Fibroblast of lung (primary cell): ENCODE data around the gene DSC3. TPM values are rescaled to one million over a fixed set of nuclear protein-coding genes. Genes with fewer than 3 reads are reported as not detected.

Source experiments
- DNase-seq, 2 donors: peaks; one replicate each; pipeline versions ENCODE4 v3.0.0 to v3.0.0-alpha.2; 2010; ENCODE audit warnings: low read depth in 2 of 2
- H2AFZ ChIP-seq: 2 replicates; pipeline ENCODE4 v1.5.1; 2012; ENCODE audit warnings: low read length, control low read depth, inconsistent platforms
- H3K27ac ChIP-seq: 2 replicates; pipeline ENCODE4 v1.5.1; 2011; ENCODE audit warnings: low read length, control low read depth; ENCODE audit not compliant: insufficient read depth
- H3K27me3 ChIP-seq: 2 replicates; pipeline ENCODE4 v1.5.1; 2011; ENCODE audit warnings: mild to moderate bottlenecking, low read length; ENCODE audit not compliant: control insufficient read depth, insufficient read depth
- H3K36me3 ChIP-seq: 2 replicates; pipeline ENCODE4 v1.5.1; 2011; ENCODE audit warnings: low read length; ENCODE audit not compliant: control insufficient read depth, insufficient read depth
- H3K4me1 ChIP-seq: 2 replicates; pipeline ENCODE4 v1.5.1; 2011; ENCODE audit warnings: low read length; ENCODE audit not compliant: control insufficient read depth, insufficient read depth; ENCODE audit errors: extremely low read depth
- H3K4me2 ChIP-seq: 2 replicates; pipeline ENCODE4 v1.5.1; 2011; ENCODE audit warnings: low read length, control low read depth; ENCODE audit not compliant: insufficient read depth; ENCODE audit errors: extremely low read depth
- H3K4me3 ChIP-seq, 4 experiments: fragments of 200-600 bp in 1 of 4; sonication (generic) in 1 of 4; replicated peaks in 1 of 4; 2 replicates each; pipeline ENCODE4 v1.5.1; 2011 to 2016; ENCODE audit warnings: low read length in 4 of 4, low read depth in 3 of 4, mild to moderate bottlenecking in 3 of 4, control low read depth in 2 of 4, inconsistent platforms in 1 of 4, mixed read lengths in 1 of 4; ENCODE audit not compliant: insufficient read depth in 1 of 4; ENCODE audit errors: control extremely low read depth in 1 of 4
- H3K79me2 ChIP-seq: 2 replicates; pipeline ENCODE4 v1.5.1; 2012; ENCODE audit warnings: mild to moderate bottlenecking, low read length, inconsistent platforms; ENCODE audit not compliant: control insufficient read depth, insufficient read depth
- H3K9ac ChIP-seq: 2 replicates; pipeline ENCODE4 v1.5.1; 2011; ENCODE audit warnings: mild to moderate bottlenecking, low read length, control low read depth; ENCODE audit not compliant: insufficient read depth
- H3K9me3 ChIP-seq: 2 replicates; pipeline ENCODE4 v1.5.1; 2012; ENCODE audit warnings: low read depth, low read length; ENCODE audit not compliant: control insufficient read depth, insufficient read depth
- H4K20me1 ChIP-seq: 2 replicates; pipeline ENCODE4 v1.5.1; 2011; ENCODE audit warnings: low read length; ENCODE audit not compliant: control insufficient read depth, insufficient read depth; ENCODE audit errors: extremely low read depth
- EZH2 ChIP-seq: IDR thresholded peaks from 2 replicates; pipeline ENCODE4 v1.5.1; 2012; ENCODE audit warnings: low read length, control low read depth, mild to moderate bottlenecking; ENCODE audit errors: missing control alignments
- polyA plus RNA-seq, 2 donors: library from polyadenylated mRNA; depleted of rRNA in 1 of 2; stranded (reverse) in 1 of 2; unstranded in 1 of 2; fragments of >200 nt; gene quantifications; 2 replicates each; pipeline ENCODE4 v1.2.1, GENCODE V29; 2011 to 2012; ENCODE audit warnings: missing spikeins in 1 of 2
- total RNA-seq: library from RNA; depleted of rRNA; stranded (reverse); fragments of >200 nt; gene quantifications from 2 replicates; pipeline ENCODE4 v1.2.1, GENCODE V29; 2014
- TF ChIP-seq, protein P1 (sequence below), 2 donors: IDR thresholded peaks in 1 of 2; conservative IDR thresholded peaks in 1 of 2; 1 replicate in 1 of 2; 2 replicates in 1 of 2; pipeline ENCODE4 v1.5.1; 2011 to 2012; ENCODE audit warnings: low read length in 2 of 2, control low read depth in 1 of 2, inconsistent platforms in 1 of 2, low read depth in 1 of 2, mild to moderate bottlenecking in 1 of 2

The DSC3 gene
- total and polyA plus RNA-seq, 2 donors (not counting 1 experiment from before 2014, with no cell fraction given) = 0.02 to 0.17 TPM

DNA sequence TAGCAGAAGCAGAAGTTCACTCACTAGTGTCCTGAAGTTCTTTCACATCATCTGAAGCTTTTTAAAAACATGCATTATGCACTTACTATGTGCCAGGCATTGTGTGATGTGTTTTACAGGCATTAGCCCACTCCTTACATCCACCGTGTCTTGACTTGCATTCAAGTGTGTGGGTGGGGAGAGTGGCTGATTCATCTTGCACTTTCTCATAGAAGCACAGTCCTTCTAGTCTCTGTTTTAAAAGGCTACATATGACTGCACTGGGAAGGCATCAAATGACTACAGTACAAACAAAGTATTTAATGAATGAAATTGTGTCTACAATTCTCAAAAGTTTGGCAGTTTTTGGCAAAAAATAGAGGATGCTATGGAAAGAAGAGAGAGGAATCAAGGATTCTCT is 21.6 kb upstream of the DSC3 start:
- Histone ChIP-seq H3K36me3 (no peaks in the 10 kb centered on the region), H3K4me3 (no peak overlapping the region), H3K9ac (no peak overlapping the region), H2AFZ (no peak overlapping the region), H3K9me3 (no peaks in the 10 kb centered on the region), H3K4me1 (no peaks in the 10 kb centered on the region), H3K27ac (no peak overlapping the region), H3K79me2 (no peaks in the 10 kb centered on the region), H3K4me2 (no peak overlapping the region), H4K20me1 (no peaks in the 10 kb centered on the region), H3K27me3 (no peaks in the 10 kb centered on the region)
- TF ChIP-seq, protein P1, sequence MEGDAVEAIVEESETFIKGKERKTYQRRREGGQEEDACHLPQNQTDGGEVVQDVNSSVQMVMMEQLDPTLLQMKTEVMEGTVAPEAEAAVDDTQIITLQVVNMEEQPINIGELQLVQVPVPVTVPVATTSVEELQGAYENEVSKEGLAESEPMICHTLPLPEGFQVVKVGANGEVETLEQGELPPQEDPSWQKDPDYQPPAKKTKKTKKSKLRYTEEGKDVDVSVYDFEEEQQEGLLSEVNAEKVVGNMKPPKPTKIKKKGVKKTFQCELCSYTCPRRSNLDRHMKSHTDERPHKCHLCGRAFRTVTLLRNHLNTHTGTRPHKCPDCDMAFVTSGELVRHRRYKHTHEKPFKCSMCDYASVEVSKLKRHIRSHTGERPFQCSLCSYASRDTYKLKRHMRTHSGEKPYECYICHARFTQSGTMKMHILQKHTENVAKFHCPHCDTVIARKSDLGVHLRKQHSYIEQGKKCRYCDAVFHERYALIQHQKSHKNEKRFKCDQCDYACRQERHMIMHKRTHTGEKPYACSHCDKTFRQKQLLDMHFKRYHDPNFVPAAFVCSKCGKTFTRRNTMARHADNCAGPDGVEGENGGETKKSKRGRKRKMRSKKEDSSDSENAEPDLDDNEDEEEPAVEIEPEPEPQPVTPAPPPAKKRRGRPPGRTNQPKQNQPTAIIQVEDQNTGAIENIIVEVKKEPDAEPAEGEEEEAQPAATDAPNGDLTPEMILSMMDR (conservative IDR thresholded peaks at IDR 0.05 in 1 of 2, IDR thresholded peaks at IDR 0.05 in 1 of 2; ENCODE audit: low read depth in 1 of 2, low read length in 2 of 2) = no peak
- no peak for TF ChIP-seq EZH2
- peak in 1 of 2 donors; percentile 75 for DNase-seq

- Histone ChIP-seq H3K79me2 (no peaks in the 10 kb centered on the region), H4K20me1 (no peaks in the 10 kb centered on the region), H3K9ac (no peak overlapping the region), H3K4me3 (no peak overlapping the region), H3K27ac (no peak overlapping the region), H3K9me3 (no peaks in the 10 kb centered on the region), H2AFZ (no peak overlapping the region), H3K4me2 (no peak overlapping the region), H3K4me1 (no peaks in the 10 kb centered on the region), H3K36me3 (no peaks in the 10 kb centered on the region), H3K27me3 (no peaks in the 10 kb centered on the region)
- TF ChIP-seq, protein P1 (conservative IDR thresholded peaks at IDR 0.05 in 1 of 2, IDR thresholded peaks at IDR 0.05 in 1 of 2; ENCODE audit: low read depth in 1 of 2, low read length in 2 of 2) = no peak
- TF ChIP-seq EZH2 = no peak
- peak in 1 of 2 donors; percentile 25 for DNase-seq
Measured at GRCh38 chr18:31061945-31062344, 19.4 kb upstream of the DSC3 start.

DNA sequence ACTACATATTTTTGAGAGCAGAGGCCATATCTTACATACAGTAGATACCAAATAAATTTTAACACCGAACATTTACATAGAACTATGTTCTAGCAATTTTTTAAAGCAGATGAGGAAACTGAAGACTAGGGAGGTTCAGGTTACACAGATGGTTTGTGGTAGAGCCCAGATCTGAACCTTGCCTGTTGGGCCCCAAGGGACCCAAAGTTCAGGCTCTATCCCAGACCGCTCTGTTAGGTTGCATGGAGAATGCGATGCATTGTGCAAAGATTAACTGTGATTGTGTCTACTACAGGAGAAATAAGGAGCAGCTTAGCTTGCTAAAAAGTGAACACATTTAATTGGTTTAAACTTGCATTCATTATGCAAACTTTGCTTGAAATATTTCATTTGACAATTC is 16.4 kb upstream of the DSC3 start:
- no peak overlapping the region for H2AFZ ChIP-seq
- DNase-seq = no peak
- H3K27ac ChIP-seq = no peak overlapping the region
- no peak for TF ChIP-seq EZH2
- TF ChIP-seq, protein P1 (conservative IDR thresholded peaks at IDR 0.05 in 1 of 2, IDR thresholded peaks at IDR 0.05 in 1 of 2; ENCODE audit: low read depth in 1 of 2, low read length in 2 of 2) = no peak
- H3K36me3 ChIP-seq = no peaks in the 10 kb centered on the region
- no peaks in the 10 kb centered on the region for H3K9me3 ChIP-seq
- no peak overlapping the region for H3K4me2 ChIP-seq
- no peaks in the 10 kb centered on the region for H4K20me1 ChIP-seq
- H3K9ac ChIP-seq = no peak overlapping the region
- no peaks in the 10 kb centered on the region for H3K27me3 ChIP-seq
- H3K4me3 ChIP-seq = no peak overlapping the region
- H3K79me2 ChIP-seq = no peaks in the 10 kb centered on the region
- H3K4me1 ChIP-seq = no peaks in the 10 kb centered on the region
